Measurements from ENCODE around the gene MLLT11. TPM values are rescaled to one million over a fixed set of nuclear protein-coding genes. Genes with fewer than 3 reads are reported as not detected.
A peak's percentile ranks its signal among the peaks of the same experiment; 100 is the strongest.

The MLLT11 gene, protein sequence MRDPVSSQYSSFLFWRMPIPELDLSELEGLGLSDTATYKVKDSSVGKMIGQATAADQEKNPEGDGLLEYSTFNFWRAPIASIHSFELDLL
- total RNA-seq = 1 to 10 TPM in 2 of 4 donors, under 1 TPM in 2; 0.38 to 1.6 (median 0.92) TPM

DNA sequence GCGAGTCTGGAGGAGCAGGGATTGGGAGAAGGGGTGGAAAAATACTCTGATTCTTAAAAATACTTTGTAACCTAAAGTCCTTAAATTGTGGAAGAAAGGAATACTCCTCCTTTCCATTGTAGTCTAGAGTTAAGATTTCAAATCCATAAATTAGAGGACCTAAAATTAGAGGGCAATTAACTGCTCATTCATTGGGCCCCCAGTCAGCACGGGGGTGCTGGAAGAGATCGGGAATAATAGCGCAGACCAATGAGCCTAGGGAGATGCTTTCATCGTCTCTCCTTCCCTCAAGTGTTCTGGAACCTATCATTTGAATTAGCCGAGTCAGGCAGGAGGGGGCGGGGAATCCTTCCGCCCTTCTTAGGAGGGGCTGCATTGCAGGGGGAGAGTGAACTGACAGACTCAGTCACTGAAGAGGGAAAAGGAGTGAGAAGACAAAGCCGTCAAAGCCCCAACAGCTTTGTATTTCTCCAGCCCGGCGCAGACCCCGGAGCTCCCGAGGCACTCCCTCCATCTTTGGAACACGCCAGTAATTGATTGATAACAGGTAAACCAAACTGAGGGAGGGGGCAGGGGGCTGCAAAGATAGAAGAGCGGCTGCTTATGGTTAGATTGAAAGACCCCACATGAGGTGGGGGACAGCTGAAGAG lies at the start of gene MLLT11:
MLLT11 (plus strand) TSS at position 391 of the 650 bp plus-strand sequence. CDS start 6,828 bp downstream, outside the sequence.
- no peaks in the 10 kb centered on the region for H3K27me3 ChIP-seq
- DNase-seq = no peak
- H3K4me1 ChIP-seq = peaks cover 29 to 51% (median 37%) of the 10 kb centered on the region in 3 donors
- no peaks in the 10 kb centered on the region for H3K9me3 ChIP-seq
- TF ChIP-seq, protein P1, sequence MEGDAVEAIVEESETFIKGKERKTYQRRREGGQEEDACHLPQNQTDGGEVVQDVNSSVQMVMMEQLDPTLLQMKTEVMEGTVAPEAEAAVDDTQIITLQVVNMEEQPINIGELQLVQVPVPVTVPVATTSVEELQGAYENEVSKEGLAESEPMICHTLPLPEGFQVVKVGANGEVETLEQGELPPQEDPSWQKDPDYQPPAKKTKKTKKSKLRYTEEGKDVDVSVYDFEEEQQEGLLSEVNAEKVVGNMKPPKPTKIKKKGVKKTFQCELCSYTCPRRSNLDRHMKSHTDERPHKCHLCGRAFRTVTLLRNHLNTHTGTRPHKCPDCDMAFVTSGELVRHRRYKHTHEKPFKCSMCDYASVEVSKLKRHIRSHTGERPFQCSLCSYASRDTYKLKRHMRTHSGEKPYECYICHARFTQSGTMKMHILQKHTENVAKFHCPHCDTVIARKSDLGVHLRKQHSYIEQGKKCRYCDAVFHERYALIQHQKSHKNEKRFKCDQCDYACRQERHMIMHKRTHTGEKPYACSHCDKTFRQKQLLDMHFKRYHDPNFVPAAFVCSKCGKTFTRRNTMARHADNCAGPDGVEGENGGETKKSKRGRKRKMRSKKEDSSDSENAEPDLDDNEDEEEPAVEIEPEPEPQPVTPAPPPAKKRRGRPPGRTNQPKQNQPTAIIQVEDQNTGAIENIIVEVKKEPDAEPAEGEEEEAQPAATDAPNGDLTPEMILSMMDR (IDR thresholded peaks at IDR 0.05) = no peak
- no peak for TF ChIP-seq POLR2A (IDR thresholded peaks at IDR 0.05)
- 0 to 1% methylated on average over 12 to 13 of the region's 15 CpGs for WGBS, 2 donors
- peak within 1 kb of the TSS; percentile 98 to 99 (median 98) for H3K27ac ChIP-seq
- H3K36me3 ChIP-seq = peaks cover 6 to 26% (median 6%) of the 10 kb centered on the region in 3 donors
- intact Hi-C loops (cut with DNase I) = no loop called here
- peak within 1 kb of the TSS; percentile 83 to 99 (median 96) for H3K4me3 ChIP-seq

DNA sequence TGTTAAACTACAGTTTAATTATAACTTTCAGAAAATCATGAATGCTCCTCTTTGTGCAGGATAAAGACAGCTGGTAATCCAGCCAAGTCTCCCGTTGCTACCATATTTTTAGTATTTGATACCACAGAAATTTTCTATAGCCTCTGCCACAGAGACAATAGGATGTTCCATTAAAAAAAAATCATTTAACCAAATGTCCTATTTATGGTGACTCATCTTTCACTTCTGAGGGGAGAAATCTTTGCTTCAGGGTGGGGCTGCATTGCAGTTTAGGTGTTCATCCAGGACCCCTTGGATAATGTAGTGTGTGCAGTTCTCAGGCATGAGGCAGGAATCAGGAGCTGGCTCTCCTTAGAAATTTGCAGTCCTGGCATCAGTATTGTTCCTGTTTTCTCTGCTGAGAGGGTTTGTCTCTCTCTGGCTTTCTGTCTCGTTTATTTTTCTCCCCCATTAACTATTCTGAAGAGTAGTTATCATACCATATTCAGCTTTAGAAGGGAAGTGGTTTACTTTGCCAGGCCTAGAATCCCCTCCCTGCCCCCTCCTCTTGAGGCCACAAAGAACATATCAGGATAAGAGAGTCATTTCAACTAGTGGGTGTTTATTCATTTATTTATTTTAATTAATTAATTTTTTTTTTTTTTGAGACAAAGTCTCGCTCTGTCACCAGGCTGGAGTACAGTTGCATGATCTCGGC lies 48.9 kb upstream of the MLLT11 start:
- 60 to 65% methylated on average over 4 of the region's 4 CpGs for WGBS, 2 donors
- Histone ChIP-seq H3K36me3 (peaks cover 0 to 21% (median 0%) of the 10 kb centered on the region in 3 donors), H3K27me3 (no peaks in the 10 kb centered on the region), H3K27ac (no peak overlapping the region), H3K9me3 (no peaks in the 10 kb centered on the region), H3K4me1 (peaks cover 22 to 62% (median 26%) of the 10 kb centered on the region in 3 donors), H3K4me3 (no peak overlapping the region)
- intact Hi-C loops (cut with DNase I) = no loop called here
- no peak for TF ChIP-seq POLR2A (IDR thresholded peaks at IDR 0.05)
- TF ChIP-seq, protein P1 (IDR thresholded peaks at IDR 0.05) = no peak
- no peak for DNase-seq

DNA sequence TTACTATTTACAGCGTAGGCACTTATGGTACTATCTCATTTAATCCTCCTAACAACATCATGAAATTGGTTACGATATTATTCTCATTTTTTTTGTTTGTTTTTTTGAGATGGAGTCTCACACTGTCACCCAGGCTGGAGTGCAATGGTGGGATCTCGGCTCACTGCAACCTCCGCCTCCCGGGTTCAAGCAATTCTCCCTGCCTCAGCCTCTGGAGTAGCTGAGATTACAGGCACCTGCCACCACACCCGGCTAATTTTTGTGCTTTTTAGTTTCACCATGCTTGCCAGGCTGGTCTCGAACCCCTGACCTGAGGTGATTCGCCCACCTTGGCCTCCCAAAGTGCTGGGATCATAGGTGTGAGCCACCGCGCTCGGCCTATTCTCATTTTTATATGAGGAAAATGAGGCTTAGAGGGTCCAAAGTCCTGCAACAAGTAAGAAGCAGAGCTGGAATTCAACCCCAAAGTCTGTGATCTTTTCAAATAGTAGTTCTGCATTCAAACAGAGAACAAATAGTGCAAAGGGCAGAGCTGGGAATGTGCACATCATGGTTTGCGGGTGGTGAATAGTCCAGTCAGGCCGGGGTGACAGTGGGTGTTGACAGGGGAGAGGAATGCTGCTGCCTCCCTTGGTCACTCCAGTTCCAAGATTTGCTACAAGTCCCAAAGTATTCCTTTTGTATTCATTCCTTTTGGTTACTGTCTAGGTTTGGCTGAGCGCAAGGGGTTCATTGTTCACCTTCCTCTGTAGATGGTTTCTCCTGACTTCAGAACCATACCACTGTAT lies 47.3 kb upstream of the MLLT11 start:
- H3K27me3 ChIP-seq = no peaks in the 10 kb centered on the region
- H3K4me3 ChIP-seq = no peak overlapping the region
- peaks cover 8 to 49% (median 15%) of the 10 kb centered on the region in 3 donors for H3K4me1 ChIP-seq
- no peak for TF ChIP-seq POLR2A (IDR thresholded peaks at IDR 0.05)
- TF ChIP-seq, protein P1 (IDR thresholded peaks at IDR 0.05) = no peak
- WGBS, 2 donors = 92 to 95% methylated on average over 13 to 14 of the region's 14 CpGs
- no peak overlapping the region for H3K27ac ChIP-seq
- intact Hi-C loops (cut with DNase I) = no loop called here
- no peaks in the 10 kb centered on the region for H3K9me3 ChIP-seq
- DNase-seq = no peak
- peaks cover 0 to 27% (median 0%) of the 10 kb centered on the region in 3 donors for H3K36me3 ChIP-seq

DNA sequence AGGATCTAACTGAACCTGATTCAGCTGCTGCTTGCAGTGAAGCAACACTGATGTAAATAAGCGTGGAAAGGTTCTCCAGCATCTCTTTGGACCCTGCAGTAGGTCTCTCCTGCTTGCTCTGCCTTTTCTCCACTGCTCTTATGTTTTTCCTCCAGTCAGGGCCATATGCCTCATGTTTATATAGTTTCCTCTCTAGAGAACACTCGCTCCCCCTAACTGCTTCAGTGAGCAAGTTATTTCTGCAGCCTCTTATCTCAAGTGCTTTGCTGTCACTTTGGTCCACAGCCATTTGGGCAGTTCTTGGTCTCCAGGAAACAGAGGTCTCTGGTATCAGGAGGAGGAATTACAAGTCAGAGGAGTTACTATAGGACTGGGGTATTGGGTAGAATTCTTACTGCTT lies 46.7 kb upstream of the MLLT11 start:
- intact Hi-C loops (cut with DNase I) = no loop called here
- DNase-seq = no peak
- peaks cover 0 to 33% (median 0%) of the 10 kb centered on the region in 3 donors for H3K36me3 ChIP-seq
- H3K27ac ChIP-seq = no peak overlapping the region
- no peaks in the 10 kb centered on the region for H3K27me3 ChIP-seq
- no peak overlapping the region for H3K4me3 ChIP-seq
- no peaks in the 10 kb centered on the region for H3K9me3 ChIP-seq
- TF ChIP-seq, protein P1 (IDR thresholded peaks at IDR 0.05) = no peak
- no peak for TF ChIP-seq POLR2A (IDR thresholded peaks at IDR 0.05)
- peaks cover 8 to 46% (median 14%) of the 10 kb centered on the region in 3 donors for H3K4me1 ChIP-seq
- WGBS, 2 donors = 63 to 65% methylated on average over 2 of the region's 2 CpGs

Measured in esophagus squamous epithelium (tissue), 5 donors.